ENCODE measurements around the gene TBC1D10B.

TBC1D10B gene

GRCh38 chr16:30375864-30376263 is 5.6 kb upstream of the TBC1D10B start:
- no peak for DNase-seq

GRCh38 chr16:30374538-30374937 is 4.2 kb upstream of the TBC1D10B start, which contains the start of gene MYL11:
TSS of gene MYL11 (plus strand) at chr16:30374802. CDS start at chr16:30374858, 56 bp downstream.
- DNase-seq = no peak

DNA sequence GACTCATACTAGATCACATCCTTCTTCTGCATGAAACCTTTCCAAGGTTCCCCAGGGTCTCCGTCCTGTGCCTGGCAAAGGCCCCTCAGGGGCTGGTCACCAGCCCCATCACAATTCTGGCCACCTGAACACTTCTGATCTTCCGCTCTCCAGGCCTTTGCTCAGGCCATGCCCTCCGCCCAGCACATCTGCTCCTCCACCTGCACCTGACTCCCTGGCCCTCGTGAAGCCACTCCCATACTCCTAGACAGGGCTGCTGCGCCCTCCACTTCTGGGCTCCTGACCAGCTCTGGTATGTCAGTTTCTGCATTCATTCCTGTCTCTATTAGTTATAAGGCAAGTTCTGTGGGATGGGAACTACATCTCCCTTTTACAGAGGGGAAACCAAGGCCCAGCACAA is 2.4 kb upstream of the TBC1D10B start:
- DNase-seq = no peak

DNA sequence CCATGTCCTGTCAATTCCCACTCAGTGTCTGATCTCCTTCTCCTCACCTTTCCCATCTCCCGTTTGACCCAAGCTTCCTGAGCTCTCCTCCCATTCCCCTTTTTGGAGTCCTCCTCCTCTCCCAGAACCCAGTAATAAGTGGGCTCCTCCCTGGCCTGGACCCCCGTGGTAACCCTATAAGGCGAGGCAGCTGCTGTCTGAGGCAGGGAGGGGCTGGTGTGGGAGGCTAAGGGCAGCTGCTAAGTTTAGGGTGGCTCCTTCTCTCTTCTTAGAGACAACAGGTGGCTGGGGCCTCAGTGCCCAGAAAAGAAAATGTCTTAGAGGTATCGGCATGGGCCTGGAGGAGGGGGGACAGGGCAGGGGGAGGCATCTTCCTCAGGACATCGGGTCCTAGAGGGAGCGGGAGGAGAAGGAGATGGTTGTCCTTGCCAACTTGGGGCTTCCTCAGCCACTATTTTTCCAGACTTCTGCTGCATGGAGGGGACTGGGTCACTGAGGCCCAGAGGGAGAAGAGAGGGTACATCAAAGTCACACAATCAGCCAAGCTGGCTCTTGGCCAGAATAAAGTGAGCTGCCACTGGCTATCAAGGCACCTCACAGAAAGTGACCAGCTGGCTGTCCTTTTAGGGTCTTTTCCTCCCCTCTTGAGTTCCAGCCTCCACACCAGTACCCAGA is 1.9 kb upstream of the TBC1D10B start:
- peak in 1 of 56 donors; percentile 36 for DNase-seq

DNA sequence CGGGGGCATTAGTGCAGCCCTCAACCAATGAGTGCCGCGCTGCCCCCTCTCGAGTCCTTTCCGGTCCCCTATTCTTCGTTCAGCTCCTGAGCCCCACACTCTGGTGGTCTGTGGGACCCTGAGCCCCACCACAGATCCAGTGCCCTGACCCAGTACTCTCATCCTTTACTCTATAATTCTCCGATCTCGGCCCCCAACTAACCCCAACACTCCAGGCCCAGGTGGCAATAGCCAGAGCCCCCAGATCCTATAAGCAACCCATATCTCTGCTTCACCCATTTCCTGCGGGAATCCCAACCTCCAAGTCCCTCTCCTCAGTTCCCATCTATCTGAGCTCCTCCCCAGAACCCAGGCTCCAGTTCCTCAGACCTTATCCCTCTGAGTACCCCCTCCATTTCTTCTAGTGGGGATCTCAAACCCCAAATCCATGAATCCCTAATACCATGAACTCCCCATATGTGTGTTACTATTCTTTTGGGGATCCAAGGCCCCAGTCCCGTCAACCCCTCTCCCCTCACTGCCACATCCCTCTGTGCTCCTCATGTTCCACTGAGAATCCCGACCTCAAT is 1.0 kb upstream of the TBC1D10B start:
- no peak for DNase-seq

- DNase-seq = no peak
Observed at GRCh38 chr16:30369938-30370455, 297 bp downstream of the TBC1D10B start.

DNA sequence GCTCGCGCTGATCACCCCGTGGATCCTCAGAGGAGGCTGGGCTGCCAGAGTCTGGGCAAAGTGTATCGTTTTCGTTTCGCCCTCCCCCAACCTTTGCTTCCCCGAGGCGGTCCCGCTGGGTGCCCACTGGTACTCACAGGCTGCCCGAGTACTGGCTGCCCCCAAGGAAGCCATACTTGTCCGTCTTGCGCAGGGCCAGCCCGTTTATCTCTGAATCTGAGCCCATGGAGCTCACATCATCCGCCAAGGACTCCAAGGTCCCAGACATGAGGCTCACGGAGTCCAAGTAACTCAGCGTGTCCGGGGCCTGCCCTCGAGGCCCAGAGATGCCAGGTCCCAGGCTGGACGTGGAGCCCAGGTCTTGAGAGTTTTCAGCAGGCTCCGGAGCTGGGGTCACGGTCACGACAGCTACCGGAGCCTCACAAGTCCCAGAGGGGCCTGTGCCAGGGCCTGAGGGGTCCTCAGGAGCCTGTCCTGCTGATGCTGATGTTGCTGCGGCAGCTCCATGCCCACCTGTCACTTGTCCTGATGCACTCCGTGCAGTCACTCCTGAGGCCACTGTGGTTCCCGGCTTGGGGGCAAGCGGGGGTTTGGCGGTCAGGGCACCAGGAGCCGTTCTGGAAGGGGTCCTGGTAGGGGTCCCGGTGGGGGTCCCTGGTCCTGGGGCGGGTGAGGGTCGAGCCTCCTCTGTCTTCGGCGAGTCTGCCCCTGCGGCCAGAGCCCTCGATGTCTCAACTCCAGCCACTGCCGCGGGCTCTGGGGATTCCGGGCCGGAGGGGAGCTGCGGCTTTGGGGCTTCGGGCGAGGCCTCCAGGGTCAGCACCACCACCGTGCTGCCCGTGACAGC is 980 bp downstream of the TBC1D10B start:
- peak in 3 of 56 donors; percentile 13 to 40 (median 29) for DNase-seq

DNA sequence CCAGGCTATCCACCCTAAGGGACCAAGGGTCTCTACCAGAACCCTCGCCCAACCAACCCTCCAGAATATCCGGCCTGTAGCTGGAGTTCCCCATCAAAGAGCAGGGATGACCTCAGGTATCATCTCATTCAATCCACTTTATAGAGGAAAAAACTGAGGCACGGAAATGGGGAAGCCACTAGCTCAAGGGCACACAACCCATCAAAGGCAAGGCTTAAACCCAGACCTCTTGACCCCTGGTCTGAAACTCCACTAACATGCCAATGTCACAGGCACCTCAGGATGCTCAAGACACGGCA is 1.6 kb downstream of the TBC1D10B start:
- DNase-seq = no peak

- no peak for DNase-seq
Observed at GRCh38 chr16:30368122-30368791, 2.0 kb downstream of the TBC1D10B start.

- no peak for DNase-seq
Observed at GRCh38 chr16:30367349-30368009, 2.8 kb downstream of the TBC1D10B start.

DNA sequence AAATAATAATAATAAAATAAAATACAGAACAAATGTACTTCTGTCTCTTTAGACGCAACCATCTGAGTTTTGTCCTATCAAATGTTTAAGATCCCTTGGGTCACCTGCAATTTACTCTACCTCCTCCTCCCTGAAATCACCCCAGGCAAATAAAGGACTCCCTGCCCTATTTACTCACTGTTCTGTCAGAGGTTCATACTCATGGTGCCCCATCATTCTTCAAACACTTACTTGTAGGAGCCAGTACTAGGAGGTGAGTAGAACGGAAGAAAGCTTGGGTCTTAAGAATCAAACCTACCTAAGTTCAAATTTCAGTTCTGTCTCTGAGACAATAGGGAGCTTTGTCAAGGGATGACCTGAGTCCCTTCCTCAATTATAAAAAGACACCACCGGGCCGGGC is 3.8 kb downstream of the TBC1D10B start:
- DNase-seq = no peak

- no peak for DNase-seq
Observed at GRCh38 chr16:30365200-30365599, 5.1 kb downstream of the TBC1D10B start.

DNA sequence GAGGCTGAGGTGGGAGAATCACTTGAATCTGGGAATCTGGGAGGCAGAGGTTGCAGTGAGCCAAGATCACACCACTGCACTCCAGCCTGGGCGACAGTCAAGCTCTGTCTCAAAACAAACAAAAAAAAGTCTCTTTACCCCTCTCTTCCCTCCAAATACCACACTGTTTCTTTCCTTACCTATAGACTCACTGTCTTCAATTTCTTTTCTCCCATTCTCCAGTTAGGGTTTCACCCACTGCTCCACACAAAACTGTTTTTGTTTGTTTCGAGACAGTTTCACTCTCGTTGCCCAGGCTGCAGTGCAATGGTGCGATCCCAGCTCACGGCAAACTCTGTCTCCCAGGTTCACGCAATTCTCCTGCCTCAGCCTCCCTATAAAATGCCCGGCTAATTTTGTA is 9.1 kb downstream of the TBC1D10B start:
- DNase-seq = no peak

- no peak for DNase-seq
Observed at GRCh38 chr16:30359871-30360170, 10.5 kb downstream of the TBC1D10B start.

GRCh38 chr16:30358990-30359870 is 11.1 kb downstream of the TBC1D10B start:
- DNase-seq = no peak

DNA sequence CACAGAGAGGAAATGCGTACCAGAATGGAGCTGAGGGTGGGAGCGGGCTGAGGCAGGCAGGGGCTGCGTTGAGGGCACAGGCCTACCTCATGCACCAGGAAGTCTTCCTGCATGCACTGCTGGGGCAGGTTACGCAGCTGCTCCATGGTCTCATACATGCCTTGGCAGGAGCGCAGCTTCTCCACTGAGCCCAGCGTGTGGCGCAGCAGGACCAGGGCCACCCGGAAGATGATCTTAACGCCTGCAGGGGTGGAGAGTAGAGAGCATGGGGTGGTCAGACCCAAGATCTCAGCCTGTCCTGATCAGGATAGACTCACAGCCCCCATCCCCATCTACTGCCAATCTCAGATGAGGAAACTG is 11.7 kb downstream of the TBC1D10B start:
- DNase-seq = no peak

- no peak for DNase-seq
Observed at GRCh38 chr16:30357715-30358576, 12.3 kb downstream of the TBC1D10B start.

DNA sequence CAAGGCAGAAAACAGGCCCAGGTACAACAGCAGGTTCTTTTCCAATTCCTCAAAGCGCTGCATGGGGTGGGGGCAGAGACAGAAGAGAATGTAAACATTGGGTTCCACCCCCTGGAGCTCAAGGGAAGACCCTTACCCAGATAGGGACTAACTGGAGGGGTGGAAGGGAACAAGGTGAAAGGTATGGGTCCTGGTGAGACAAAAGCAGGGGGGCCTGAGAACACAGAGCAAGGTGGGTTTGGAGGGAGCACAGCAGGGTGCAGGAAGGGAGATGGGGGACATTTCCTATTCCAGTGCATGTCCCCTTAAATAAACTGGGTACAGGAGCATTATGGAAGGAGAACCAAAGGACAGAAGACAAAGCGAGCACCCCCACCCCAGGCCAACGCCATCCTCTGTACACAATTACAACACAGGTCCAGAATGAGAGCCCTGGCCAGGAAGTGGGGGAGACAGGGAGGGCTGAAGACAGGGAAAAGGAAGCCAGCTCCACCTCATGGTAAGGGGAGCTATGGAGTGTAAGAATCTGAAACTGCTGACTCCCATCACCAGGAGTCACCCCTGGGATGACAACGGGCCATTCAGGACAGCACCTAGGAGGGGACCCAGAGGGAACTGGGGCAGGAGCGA is 13.1 kb downstream of the TBC1D10B start:
- no peak for DNase-seq

All from nucleus accumbens (tissue), 56 donors.